GM12872 (cell line): ENCODE results near the gene SH3TC2.

ENCODE experiments used
- TF ChIP-seq, protein P1 (sequence below): IDR thresholded peaks from 3 replicates; pipeline ENCODE4 v1.5.1; 2011; ENCODE audit warnings: low read depth, mild to moderate bottlenecking, low read length, moderate library complexity; ENCODE audit not compliant: insufficient read depth

Gene SH3TC2

DNA sequence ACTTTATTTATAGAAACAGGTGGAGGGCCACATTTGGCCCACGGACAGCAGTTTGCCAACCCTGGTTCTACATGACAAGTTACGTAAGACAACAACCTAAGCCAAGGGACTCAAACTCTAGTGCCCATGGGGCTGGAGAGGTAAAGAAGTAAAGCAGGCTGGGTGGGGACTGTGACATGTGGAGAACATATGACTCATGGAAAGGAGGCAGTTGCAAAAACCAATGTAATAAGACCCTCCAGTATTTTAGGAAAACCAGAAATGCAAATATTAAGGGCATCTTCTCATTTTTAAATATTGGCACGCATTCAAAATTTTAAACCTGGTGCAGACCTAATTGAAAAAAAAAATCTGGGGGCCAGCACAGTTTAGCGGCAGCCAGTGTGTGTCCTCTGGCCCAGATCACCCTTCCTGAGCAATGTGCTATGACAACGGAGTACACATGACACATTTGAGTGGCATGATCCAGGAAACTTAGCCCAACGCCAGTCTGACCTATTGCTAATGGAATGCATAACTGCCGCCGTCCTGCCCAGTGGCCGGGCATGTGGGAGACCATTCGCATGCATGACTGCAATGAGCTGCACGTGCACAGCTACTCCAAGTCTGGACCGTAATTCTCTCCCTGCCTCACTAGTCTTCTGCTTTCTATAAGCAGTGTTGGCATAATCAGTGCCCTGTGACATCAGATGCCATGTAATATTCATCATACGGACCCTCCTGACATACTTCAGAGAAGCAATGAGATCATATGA lies 97.2 kb downstream of the SH3TC2 start:
- TF ChIP-seq, protein P1, sequence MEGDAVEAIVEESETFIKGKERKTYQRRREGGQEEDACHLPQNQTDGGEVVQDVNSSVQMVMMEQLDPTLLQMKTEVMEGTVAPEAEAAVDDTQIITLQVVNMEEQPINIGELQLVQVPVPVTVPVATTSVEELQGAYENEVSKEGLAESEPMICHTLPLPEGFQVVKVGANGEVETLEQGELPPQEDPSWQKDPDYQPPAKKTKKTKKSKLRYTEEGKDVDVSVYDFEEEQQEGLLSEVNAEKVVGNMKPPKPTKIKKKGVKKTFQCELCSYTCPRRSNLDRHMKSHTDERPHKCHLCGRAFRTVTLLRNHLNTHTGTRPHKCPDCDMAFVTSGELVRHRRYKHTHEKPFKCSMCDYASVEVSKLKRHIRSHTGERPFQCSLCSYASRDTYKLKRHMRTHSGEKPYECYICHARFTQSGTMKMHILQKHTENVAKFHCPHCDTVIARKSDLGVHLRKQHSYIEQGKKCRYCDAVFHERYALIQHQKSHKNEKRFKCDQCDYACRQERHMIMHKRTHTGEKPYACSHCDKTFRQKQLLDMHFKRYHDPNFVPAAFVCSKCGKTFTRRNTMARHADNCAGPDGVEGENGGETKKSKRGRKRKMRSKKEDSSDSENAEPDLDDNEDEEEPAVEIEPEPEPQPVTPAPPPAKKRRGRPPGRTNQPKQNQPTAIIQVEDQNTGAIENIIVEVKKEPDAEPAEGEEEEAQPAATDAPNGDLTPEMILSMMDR = no peak

DNA sequence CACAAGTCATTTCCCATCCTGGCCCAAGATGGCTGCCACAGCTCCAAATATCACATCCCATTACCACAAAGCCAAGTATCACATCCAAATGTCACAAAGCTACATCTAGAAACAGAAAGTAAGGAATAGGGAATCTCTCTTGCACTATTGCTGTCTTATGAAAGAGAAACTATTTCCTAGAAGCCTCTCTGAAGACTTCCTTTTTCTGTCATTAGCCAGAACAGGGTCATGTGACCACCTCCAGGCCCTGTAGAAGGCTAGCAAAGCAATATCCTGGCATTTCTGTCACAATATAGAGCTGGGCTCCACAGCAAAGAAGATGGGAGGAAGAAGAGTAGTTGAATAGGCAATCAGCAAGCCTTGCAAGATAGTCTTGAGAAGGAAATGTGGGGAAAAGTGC lies 99.2 kb downstream of the SH3TC2 start:
- TF ChIP-seq, protein P1 = no peak

DNA sequence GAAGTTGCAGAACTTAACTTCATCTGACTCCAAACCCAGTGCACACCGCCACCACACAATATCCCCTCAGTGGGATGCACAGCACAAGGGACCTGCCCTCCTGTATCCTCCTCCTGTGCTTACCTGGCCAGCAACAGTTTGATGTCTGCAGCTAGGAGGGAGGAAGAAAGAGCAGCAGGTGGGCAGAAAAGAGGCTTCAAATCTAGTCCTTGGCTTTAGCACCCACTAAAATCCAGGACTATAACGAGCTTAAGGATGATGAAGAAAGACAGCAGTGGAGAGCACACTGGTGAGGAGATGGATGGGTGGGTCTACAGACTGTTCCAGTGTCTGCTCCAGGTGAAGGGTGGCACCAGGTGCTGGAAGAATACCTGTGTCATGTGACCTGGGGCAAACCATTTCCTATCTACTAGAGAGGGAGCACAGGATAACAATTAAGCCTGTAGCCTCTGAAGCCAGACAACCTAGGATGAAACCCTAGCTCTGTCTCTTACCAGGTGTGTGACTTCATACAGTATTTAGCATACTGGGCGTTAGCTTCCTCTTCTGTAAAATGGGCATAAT lies 100.0 kb downstream of the SH3TC2 start:
- TF ChIP-seq, protein P1 = no peak

DNA sequence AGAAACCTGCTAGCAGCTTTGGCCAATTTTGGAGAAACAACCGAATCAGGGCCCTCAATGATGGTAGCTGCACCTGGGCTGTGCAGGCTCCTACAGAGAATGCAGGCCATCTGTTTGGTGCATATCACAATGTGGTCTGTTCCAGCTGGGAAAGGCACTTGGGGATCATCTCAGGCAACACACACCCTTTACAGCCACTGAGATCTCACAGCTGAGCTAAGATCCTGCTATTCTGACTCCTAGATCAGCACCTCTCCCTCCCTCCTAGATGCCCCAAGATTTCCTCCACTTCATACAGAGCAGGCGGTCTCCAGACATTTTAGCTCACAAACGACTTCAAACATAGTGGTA lies 100.7 kb downstream of the SH3TC2 start:
- TF ChIP-seq, protein P1 = no peak

DNA sequence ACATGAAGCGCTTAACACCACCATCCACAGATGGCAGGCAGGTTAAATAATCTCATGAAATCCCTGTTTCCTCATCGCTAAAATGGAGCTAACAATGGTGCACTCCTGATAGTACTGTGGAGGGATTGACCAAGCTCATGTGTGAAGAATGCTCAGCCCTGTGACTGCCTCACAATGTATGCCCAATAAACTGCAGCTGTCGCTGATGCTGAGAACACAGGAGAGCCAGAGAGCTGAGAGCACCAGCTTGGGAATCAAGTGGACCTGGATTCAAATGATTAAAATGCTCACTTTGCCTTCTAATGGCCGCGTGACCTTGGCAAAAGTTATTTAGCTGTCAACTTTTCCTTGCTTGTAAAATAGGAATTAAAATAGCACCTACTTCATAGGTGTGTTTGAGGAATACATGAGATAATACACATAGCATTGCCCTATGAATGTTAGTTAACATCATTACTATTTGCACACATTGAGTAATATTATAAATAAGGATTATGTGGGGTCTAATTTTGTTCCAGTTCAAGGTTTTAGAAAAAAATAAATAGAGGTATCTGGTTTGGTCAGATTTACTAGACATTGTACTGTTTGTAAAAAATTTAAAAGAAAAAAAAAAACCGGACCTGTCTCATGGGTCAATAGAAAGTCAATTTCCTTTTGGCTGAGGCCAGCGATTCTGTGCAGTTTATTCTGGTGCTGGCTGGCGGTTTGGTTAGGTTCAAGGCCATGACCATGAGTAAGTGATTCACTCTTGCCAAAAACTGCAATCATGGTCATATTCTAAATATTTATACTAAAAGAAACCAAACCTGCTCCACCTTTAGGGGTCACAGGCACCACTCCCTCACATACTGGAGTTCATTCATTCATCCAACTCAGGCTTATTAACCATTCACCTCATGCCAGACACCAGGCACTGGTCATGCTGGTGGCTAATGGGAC lies 101.3 kb downstream of the SH3TC2 start:
- TF ChIP-seq, protein P1 = no peak

DNA sequence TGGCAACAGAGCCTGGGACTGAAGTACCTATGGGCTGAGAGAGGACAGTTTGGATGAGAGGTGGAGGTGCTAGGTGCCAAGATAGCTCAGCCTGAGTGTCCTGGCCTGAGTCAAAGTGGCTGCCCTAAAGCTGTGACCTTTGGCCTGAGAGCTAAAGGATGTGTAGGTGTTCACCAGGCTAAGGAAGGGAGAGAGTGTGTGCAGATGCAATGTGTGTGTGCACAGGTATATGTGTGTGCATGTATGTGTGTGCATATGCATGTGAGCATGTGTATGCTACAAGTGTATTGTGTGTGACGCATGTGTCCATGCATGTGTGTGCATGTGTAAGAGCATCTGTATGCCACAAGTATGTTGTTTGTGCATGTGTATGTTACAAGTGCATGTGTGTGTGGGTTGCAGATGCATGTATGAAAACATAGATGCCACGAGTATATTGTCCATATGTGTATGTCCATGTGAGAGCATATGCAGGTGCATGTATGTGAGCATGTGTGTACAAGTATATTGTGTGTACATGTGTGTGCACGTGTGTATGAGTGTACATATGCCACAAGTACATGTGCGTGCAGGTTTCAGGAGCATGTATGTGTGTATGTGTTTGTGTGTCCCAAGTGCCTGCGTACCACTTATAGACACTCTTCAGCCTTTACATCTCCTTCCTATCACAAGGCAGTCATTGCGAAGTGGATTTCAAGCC lies 102.6 kb downstream of the SH3TC2 start:
- TF ChIP-seq, protein P1 = no peak
